HG02885 (cell line): ENCODE measurements around the gene REC8.

Experiments used
- ATAC-seq: cut with Tn5 transposase; IDR thresholded peaks from one replicate; pipeline ENCODE4 v1.9.1; 2021; ENCODE audit warnings: mild to moderate bottlenecking; ENCODE audit not compliant: unreplicated experiment, poor library complexity

Gene REC8

GRCh38 chr14:24171422-24172260 lies at the start of gene REC8:
Gene REC8, plus strand, starts transcription at chr14:24172080. Its CDS starts 473 bp downstream, at chr14:24172553.
- peak; percentile 69 for ATAC-seq

DNA sequence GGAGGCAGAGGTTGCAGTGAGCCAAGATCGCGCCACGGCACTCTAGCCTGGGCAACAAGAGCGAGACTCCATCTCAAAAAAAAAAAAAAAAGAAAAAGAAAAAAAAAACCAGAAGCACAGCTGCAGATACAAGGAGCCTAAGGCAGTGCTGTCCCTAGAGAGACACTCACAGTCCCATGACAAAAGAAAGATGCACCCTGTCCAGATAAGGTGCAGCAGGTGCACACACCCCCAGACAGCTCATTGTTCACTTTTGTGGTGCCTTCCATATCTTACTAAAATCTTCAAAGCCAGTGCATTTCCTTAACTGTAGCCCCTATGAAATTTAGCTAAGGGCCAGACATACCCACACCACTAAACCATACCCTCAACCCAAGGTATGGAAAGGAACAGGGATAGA lies 49.5 kb upstream of the REC8 start:
- no peak for ATAC-seq

DNA sequence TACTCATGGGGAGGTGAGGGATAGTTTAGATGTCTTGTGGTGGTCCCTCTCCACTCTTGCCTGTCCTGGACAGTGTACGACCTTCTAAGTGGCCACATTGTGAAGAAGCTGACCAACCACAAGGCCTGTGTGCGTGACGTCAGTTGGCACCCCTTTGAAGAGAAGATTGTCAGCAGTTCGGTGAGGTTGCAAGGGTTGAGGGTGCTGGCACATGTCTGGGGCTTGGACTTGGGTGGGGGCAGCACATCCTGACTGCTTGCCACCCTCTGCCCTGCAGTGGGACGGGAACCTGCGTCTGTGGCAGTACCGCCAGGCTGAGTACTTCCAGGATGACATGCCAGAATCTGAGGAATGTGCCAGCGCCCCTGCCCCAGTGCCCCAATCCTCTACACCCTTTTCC lies 49.0 kb upstream of the REC8 start:
- ATAC-seq, result no peak

DNA sequence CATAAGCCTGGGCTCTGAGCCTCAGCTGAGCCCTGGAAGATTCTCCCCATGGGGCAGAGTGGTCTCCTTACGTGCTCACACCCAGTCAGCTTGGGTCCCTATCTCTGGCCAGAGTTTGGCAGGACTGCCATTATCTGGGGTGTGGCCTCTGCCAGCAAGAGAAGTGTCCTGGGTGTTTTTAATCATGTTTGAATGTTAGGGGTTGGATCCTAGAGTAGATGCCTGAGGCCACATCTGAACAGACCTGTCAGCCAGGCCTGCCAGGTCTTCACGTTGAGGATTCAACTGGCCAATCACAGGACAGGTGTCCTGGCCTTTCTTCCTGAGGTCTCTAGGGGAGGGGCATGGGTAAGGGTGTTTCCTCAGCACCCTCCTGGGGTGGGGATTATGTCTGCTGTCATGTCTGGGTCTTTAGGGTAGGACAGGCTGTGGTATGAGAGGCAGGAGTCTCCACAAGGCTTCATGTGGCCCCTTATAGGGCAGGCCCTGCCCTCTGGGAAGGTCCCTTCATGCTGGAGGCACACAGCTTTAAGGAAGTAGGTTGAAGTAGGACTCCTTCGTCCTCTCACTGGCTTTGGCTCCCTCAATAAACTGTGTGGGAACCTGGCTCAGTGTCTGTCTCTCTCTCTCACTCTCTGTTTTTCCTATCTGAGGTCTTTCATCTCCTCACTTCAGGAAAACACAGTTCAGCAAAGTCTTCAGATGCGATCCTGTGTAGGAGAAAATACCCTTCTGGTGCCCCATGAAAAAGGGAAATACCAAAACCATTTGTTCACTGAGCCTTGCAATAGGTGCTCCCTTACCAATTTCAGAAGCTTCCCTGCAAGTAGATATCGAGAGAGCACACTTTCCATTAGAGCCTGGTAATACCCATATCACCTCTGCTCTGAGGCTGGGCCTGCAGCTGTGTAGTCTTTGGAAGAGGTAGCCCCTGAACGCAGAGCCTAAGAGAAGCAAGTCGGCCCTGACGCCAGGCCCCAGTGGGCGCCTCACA lies 48.2 kb upstream of the REC8 start:
- ATAC-seq, result peak; percentile 58

GRCh38 chr14:24126939-24127338 lies 44.9 kb upstream of the REC8 start:
- no peak for ATAC-seq

DNA sequence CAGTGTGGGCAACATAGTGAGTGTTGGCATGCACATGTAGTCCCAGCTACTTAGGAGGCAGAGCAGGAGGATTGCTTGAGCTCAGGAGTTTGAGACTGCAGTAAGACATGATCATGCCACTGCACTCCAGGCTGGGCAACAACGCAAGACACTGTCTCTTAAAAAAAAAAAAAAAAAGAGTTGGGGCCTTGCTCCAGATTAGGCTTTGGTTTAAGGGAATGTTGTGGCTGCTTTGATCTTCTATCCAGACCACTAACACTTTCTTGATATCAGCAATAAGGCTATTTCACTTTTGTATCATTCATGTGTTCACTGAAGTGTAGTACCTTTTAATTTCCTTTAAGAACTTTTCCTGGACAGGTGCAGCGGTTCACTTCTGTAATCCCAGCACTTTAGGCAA lies 44.2 kb upstream of the REC8 start:
- no peak for ATAC-seq

- ATAC-seq, result no peak
Observed at GRCh38 chr14:24129410-24129998, 42.4 kb upstream of the REC8 start.

- ATAC-seq, result no peak
Observed at GRCh38 chr14:24130380-24130716, 41.5 kb upstream of the REC8 start, which contains the start of gene FITM1. Gene FITM1, plus strand, starts transcription at chr14:24130659. Its CDS starts 905 bp downstream, at chr14:24131564.

DNA sequence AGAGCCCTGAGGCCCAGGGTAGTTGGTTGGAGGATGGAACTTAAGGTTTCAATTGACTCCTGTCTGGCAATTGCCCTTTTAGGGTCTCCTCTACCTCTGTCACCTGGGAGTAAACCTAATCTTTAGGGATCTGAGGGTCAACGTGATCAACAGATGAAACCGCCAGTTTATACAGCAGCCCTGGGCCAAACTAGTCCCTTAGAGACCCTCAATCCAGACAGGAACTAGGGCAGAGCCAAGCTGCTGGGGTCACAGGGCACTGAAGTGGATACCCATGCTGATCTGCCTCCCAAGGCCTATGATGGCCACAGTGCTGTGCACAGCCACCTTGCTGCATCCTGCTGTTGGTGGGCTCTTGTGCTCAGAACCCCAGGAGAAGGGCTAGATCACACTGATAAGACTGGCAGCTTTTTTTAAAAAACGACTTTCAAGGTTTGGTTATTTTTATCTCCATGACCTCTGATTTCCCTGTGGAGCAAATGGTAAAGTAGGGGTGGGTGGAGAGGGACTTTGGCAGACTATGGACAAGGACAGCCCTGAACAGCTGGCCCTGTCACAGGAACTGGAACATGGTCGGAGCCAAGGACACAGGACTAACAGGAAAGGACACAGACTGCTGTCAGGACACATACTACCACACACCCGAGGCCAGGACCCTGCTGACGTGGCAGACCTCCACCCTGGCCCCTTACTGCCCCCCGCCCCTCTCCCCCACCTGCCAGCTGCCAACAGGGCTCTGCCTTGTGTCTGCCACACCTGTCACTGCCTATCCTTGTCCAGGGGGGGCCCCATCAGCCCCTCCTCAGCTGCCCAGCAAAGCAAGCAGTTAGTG lies 40.9 kb upstream of the REC8 start:
- no peak for ATAC-seq

- ATAC-seq, result no peak
Observed at GRCh38 chr14:24131549-24131966, 40.3 kb upstream of the REC8 start.

- no peak for ATAC-seq
Observed at GRCh38 chr14:24132061-24132685, 39.7 kb upstream of the REC8 start.

DNA sequence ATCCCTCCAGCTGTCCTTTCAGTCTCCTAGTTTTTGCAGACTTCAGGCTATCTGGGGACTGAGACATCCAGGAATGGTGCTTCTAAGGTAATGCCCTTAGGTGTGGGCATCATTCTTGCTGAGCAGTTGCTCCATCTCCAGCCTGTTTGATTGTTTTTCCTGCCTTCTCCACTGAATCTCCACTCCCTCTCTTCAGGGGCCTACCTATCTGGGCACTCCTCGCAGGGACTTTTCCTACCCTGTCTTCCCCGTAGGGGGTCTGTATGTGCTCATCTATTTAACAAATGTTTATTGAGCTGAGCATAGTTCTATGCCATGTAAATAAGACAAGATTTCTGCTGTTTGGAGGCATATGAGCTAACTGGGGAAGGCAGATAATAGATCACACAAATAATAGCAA lies 38.9 kb upstream of the REC8 start:
- ATAC-seq, result no peak

DNA sequence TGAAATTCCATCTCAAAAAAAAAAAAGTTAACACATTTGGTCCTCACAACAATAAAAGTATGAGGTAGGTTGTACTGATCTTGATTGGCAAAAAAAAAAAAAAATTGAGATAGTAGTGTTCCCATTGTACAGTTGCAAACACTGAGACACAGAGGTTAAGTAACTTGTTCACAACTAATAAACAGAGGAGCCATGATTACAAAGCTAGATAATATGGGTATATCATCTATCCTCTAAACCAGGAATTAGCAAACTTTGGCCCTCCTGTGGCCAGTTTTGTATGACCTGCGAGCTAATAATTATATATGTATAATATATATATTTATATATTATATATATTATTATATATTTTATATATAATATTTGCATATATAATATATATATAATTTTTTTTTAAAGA lies 38.1 kb upstream of the REC8 start:
- ATAC-seq, result no peak

- peak; percentile 1 for ATAC-seq
Observed at GRCh38 chr14:24135584-24135833, 36.4 kb upstream of the REC8 start.

DNA sequence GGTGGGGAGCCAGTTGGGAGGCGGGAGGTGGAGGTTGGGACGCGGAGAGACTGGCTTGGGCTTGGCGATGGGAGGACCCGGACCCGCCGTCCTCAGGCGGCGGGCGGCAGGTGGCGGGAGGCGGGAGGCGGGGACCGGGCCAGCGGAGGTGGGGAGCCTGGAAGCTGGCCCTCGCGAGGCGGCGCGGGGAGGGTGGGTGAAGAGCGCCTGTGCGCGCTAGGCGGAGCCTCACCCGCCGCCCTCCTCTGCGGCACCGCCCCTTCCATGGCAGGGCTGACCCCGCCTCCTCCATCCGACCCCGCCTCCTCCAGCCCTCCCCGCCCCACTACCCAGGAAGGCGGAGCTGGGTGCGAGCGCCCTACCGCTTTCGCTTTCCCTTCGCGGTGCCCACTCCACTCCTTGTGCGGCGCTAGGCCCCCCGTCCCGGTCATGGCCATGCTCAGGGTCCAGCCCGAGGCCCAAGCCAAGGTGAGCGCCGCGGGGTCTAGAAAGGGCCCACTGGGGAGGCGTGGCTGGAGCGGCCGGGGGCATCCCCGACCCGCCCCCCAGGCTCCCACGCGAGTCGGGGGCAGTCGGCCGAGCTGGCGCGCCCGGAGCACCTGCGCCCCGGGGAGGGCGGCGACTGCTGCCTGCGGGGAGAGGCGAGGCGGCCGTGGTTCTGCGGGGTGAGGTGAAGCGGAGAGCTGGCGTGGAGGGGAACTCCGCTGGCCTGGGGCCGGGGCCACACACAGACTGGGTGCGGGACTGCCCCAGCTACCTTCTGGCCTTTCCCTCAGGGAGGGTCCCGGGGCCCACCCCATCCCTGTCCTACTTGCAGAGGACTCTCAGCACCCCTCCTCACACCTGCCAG lies 35.8 kb upstream of the REC8 start, which contains the start of gene PSME1:
Gene PSME1 (plus strand): TSS at position 361 of the 850 bp plus-strand sequence. CDS start 69 bp downstream, at position 430.
- peak; percentile 89 for ATAC-seq

- no peak for ATAC-seq
Observed at GRCh38 chr14:24136684-24137528, 35.0 kb upstream of the REC8 start.

- no peak for ATAC-seq
Observed at GRCh38 chr14:24137529-24138395, 34.1 kb upstream of the REC8 start.
